ENCODE data around the gene KIAA1210.

DNA sequence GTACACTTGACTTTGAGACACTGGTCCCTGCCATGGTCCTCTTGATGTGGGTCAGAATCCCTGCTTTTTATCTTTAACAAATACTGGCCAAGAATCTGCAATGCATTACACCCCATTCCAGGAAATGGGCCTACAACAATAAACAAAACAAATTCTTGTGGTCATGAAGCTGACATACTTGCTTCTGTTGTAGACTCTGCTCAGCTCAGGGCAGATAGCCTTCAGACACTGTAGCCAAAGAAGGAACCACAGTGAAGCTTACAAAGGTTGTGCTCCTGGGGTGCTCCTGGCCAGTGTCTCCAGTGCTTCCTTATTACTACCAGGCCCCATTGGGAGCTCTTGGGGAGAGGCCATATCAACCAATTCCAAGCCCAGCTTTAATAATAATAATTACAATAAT, 21.8 kb downstream of the KIAA1210 start:
- TF ChIP-seq, protein P1, sequence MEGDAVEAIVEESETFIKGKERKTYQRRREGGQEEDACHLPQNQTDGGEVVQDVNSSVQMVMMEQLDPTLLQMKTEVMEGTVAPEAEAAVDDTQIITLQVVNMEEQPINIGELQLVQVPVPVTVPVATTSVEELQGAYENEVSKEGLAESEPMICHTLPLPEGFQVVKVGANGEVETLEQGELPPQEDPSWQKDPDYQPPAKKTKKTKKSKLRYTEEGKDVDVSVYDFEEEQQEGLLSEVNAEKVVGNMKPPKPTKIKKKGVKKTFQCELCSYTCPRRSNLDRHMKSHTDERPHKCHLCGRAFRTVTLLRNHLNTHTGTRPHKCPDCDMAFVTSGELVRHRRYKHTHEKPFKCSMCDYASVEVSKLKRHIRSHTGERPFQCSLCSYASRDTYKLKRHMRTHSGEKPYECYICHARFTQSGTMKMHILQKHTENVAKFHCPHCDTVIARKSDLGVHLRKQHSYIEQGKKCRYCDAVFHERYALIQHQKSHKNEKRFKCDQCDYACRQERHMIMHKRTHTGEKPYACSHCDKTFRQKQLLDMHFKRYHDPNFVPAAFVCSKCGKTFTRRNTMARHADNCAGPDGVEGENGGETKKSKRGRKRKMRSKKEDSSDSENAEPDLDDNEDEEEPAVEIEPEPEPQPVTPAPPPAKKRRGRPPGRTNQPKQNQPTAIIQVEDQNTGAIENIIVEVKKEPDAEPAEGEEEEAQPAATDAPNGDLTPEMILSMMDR (IDR thresholded peaks at IDR 0.05; ENCODE audit: low read depth, low read length, poor library complexity, severe bottlenecking) = no peak
- TF ChIP-seq EZH2phosphoT487 (IDR thresholded peaks at IDR 0.05; ENCODE audit: borderline replicate concordance, low read length) = no peak

Data from DOHH2 (cell line).